ENCODE data around the gene KRT81.

- TF ChIP-seq EZH2 (IDR thresholded peaks at IDR 0.05; ENCODE audit: borderline replicate concordance, insufficient read depth, low read depth, low read length, poor library complexity, severe bottlenecking) = no peak
- TF ChIP-seq CTCF (IDR thresholded peaks at IDR 0.05) = no peak
These were observed 37.0 kb downstream of the KRT81 start for GRCh38 chr12:52254180-52254964.
